HPDE6-E6E7 (cell line): ENCODE data around the gene ATAT1.
A peak's percentile ranks its signal among the peaks of the same experiment; 100 is the strongest.
"Not testable (repeated sequence)": the region's sequence is repeated elsewhere in the genome, so short reads cannot be mapped to it uniquely, and the experiment has no call there.

Experiments
- DNase-seq: peaks from one replicate; pipeline ENCODE4 v3.0.0; 2011; ENCODE audit warnings: missing footprints; ENCODE audit errors: extremely low spot score

The ATAT1 gene

GRCh38 chr6:30651143-30651542 lies 24.5 kb downstream of the ATAT1 start:
- DNase-seq = no peak

GRCh38 chr6:30654798-30655742 lies 28.4 kb downstream of the ATAT1 start:
- no peak for DNase-seq

GRCh38 chr6:30655743-30656094 lies 29.0 kb downstream of the ATAT1 start:
- no peak for DNase-seq

GRCh38 chr6:30656513-30656912 lies 29.8 kb downstream of the ATAT1 start:
- no peak for DNase-seq

GRCh38 chr6:30657454-30657853 lies 30.8 kb downstream of the ATAT1 start:
- no peak for DNase-seq

GRCh38 chr6:30657922-30658321 lies 31.2 kb downstream of the ATAT1 start:
- not testable (repeated sequence) for DNase-seq

- DNase-seq = no peak
Observed at GRCh38 chr6:30664994-30665767, 38.5 kb downstream of the ATAT1 start.

GRCh38 chr6:30666300-30666699 lies 39.6 kb downstream of the ATAT1 start:
- not testable (repeated sequence) for DNase-seq

GRCh38 chr6:30670760-30671527 lies 44.3 kb downstream of the ATAT1 start:
- DNase-seq = no peak

GRCh38 chr6:30672445-30673253 lies 46.0 kb downstream of the ATAT1 start, which contains the start of gene DHX16:
Gene DHX16, minus strand, starts transcription at chr6:30673006. Its CDS starts 165 bp downstream, at chr6:30672841.
- peak; percentile 89 for DNase-seq

GRCh38 chr6:30676660-30677285 lies 50.1 kb downstream of the ATAT1 start:
- no peak for DNase-seq

GRCh38 chr6:30678964-30679726 lies 52.5 kb downstream of the ATAT1 start:
- no peak for DNase-seq

GRCh38 chr6:30679765-30680535 lies 53.3 kb downstream of the ATAT1 start:
- DNase-seq = no peak

GRCh38 chr6:30681766-30682142 lies 55.1 kb downstream of the ATAT1 start:
- DNase-seq = no peak

GRCh38 chr6:30682143-30683117 lies 55.8 kb downstream of the ATAT1 start:
- DNase-seq = peak; percentile 67

- no peak for DNase-seq
Observed at GRCh38 chr6:30683183-30683979, 56.7 kb downstream of the ATAT1 start.

GRCh38 chr6:30683980-30684338 lies 57.3 kb downstream of the ATAT1 start:
- no peak for DNase-seq
